Activated CD4-positive, CD25-positive, alpha-beta regulatory T cell treated with anti-CD3 and anti-CD28 coated beads, Interleukin-2, amount 50 U/mL, for 72 hours (primary cell): ENCODE results near the gene MEPCE.
"Not testable (repeated sequence)": the region's sequence is repeated elsewhere in the genome, so short reads cannot be mapped to it uniquely, and the experiment has no call there.

Experiments used
- DNase-seq: peaks from one replicate; pipeline ENCODE4 v3.0.0; 2021

The MEPCE gene

DNA sequence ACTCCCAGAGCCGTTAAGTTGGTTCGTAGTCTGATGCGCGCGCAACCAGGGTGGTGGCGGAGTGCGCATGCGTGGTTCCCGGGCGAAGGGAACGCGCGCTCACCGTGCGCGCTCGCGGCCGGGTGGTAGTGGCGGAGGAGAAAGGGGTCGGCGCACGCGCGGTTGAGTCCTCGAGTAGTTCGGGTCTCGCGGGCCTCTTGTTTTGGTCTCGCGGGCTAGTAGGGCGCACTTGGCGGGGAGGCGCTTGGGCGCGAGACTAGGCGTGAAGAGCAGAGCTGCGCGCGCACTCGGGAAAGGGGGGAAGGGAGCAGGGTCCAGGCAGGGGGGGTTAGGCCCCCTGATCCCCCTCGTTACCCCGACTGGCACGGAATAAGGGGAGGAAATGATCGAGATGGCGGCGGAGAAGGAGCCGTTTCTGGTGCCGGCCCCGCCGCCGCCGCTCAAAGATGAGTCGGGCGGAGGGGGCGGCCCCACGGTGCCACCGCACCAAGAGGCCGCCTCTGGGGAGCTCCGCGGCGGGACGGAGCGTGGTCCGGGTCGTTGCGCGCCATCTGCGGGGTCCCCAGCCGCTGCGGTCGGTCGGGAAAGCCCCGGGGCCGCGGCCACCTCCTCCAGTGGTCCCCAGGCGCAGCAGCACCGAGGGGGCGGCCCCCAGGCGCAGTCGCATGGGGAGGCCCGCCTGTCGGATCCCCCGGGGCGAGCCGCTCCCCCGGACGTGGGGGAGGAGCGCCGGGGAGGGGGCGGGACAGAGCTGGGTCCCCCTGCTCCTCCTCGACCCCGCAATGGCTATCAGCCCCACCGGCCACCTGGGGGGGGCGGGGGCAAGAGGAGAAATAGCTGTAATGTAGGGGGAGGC lies at the start of gene MEPCE:
MEPCE (plus strand) TSS at position 195 of the 856 bp plus-strand sequence; CDS start at position 383, 188 bp downstream.
- DNase-seq = peak; percentile 98

DNA sequence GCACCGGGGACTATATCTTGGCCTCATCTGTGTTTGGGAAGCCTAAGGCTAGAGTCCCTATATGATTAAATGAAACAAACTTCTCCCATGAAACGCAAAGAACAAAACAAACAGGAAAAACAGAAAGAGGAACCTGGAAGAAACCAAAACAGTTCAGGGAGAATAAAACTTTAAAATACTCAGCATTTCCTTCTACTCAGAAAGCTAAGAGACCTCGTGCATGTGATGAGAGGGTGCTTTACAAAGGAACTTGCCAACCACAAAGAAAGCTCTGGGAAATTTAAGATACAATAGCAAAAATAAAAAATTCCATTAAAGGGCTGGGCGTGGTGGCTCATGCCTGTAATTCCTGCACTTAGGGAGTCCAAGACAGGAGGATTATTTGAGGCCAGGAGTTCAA lies 49.4 kb upstream of the MEPCE start:
- DNase-seq = no peak

DNA sequence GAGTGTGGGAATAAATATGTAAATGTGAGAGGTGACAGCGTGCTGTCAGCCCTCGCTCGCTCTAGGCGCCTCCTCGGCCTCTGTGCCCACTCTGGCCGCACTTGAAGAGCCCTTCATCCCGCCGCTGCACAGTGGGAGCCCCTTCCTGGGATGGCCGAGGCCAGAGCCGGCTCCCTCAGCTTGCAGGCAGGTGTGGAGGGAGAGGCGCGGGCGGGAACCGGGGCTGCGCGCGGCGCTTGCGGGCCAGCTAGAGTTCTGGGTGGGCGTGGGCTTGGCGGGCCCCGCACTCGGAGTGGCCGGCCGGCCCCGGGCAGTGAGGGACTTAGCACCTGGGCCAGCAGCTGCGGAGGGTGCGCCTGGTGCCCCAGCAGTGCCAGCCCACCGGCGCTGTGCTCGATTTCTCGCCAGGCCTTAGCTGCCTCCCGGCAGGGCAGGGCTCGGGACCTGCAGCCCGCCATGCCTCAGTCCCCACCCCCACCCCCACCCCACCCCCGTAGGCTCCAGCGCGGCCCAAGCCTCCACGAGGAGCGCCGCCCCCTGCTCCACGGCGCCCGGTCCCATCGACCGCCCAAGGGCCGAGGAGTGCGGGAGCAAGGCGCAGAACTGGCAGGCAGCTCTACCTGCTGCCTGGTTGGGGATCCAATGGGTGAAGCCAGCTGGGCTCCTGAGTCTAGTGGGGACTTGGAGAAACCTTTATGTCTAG lies 47.9 kb upstream of the MEPCE start:
- DNase-seq = not testable (repeated sequence)

DNA sequence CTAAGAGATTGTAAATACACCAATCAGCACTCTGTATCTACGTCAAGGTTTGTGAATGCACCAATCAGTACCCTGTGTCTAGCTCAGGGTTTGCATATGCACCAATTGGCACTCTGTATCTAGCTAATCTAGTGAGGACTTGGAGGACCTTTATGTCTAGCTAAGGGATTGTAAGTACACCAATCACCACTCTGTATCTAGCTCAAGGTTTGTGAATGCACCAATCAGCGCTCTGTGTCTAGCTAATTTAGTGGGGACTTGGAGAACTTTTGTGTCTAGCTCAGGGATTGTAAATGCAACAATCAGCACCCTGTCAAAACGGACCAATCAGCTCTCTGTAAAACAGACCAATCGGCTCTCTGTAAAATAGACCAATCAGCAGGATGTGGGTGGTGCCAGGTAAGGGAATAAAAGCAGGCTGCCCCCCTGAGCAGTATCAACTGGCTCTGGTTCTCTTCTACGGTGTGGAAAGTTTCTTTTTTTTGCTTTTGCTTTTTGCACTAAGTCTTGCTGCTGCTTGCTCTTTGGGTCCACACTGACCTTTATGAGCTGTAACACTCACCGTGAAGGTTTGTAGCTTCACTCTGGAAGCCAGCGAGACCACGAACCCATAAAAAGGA lies 47.3 kb upstream of the MEPCE start:
- DNase-seq = not testable (repeated sequence)

- no peak for DNase-seq
Measured at GRCh38 chr7:100384628-100385294, 44.9 kb upstream of the MEPCE start.

- no peak for DNase-seq
Measured at GRCh38 chr7:100386940-100387339, 42.7 kb upstream of the MEPCE start.

GRCh38 chr7:100387695-100388094 lies 41.9 kb upstream of the MEPCE start:
- DNase-seq = no peak

- no peak for DNase-seq
Measured at GRCh38 chr7:100389437-100390088, 40.1 kb upstream of the MEPCE start.

GRCh38 chr7:100390286-100391009 lies 39.2 kb upstream of the MEPCE start:
- no peak for DNase-seq

GRCh38 chr7:100393233-100393905 lies 36.3 kb upstream of the MEPCE start:
- DNase-seq = no peak

GRCh38 chr7:100394077-100394476 lies 35.6 kb upstream of the MEPCE start:
- DNase-seq = no peak

DNA sequence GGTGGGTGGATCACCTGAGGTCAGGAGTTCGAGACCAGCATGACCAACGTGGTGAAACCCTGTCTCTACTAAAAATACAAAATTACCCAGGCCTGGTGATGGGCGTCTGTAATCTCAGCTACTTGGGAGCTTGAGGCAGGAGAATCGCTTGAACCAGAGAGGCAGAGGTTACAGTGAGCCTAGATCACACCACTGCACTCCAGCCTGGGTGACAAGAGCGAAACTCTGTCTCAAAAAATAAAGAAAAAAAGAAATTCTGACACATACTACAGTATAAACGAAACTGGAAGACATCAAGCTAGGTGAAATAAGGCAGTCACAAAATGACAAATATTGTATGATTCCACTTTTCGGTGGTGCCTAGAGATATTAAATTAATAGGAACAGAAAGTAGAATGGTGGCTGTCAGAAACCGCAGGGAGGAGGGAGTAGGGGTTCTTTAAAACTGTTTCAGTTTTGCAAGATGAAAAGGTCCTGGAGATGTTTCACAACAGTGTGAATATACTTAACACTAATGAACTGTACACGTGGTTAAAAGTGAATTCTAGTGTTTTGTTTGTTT lies 33.1 kb upstream of the MEPCE start:
- DNase-seq = no peak

GRCh38 chr7:100397315-100398081 lies 32.1 kb upstream of the MEPCE start:
- no peak for DNase-seq

GRCh38 chr7:100398239-100398638 lies 31.4 kb upstream of the MEPCE start:
- DNase-seq = no peak

- no peak for DNase-seq
Measured at GRCh38 chr7:100400041-100400440, 29.6 kb upstream of the MEPCE start.

GRCh38 chr7:100400656-100401055 lies 29.0 kb upstream of the MEPCE start:
- no peak for DNase-seq

GRCh38 chr7:100401811-100402210 lies 27.8 kb upstream of the MEPCE start:
- no peak for DNase-seq

GRCh38 chr7:100402241-100402640 lies 27.4 kb upstream of the MEPCE start:
- no peak for DNase-seq

GRCh38 chr7:100406767-100407166 lies 22.9 kb upstream of the MEPCE start:
- no peak for DNase-seq
